Eye (tissue), 1 donor: Measurements from ENCODE around the gene CSMD2.

Experiments
- DNase-seq: peaks from one replicate; pipeline ENCODE4 v3.0.0-alpha.2; 2015

Gene CSMD2

DNA sequence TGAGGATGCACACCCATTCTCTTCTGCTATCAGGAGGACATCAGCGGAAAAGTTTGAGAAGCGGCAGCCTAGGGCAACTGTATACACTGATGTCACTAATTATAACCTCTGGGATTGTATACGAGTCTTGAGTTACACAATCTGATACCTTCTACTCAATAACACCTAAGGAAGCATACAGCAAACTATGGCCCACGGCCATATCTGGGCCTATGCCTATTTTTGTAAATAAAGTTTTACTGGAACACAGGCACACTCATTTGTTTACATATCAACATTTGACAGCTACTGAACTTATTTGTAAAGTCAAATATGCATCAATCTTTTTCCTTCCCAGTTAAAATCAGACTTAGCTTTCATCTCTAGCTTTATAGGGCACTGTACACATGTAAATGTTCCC, 505.4 kb downstream of the CSMD2 start:
- DNase-seq: no peak

DNA sequence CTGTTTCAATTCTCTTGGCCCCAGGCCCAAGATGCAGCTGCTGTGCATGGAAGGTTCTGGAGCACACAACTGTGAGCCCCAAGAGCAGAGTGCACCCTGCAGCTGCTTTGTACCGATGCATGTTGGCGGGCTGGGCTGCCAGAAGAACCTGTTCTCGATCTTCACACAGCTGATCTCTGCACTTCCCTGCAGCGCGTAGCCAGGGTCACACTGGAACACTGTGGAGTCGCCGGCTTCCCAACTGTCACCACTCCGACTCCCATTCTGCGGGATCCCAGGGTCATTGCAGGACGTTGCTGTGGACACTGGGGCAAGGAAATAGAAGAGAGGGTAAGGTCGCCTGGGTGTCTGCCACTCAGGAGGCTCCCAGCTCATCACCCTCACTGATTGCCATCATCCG, 507.2 kb downstream of the CSMD2 start:
- no peak for DNase-seq

DNA sequence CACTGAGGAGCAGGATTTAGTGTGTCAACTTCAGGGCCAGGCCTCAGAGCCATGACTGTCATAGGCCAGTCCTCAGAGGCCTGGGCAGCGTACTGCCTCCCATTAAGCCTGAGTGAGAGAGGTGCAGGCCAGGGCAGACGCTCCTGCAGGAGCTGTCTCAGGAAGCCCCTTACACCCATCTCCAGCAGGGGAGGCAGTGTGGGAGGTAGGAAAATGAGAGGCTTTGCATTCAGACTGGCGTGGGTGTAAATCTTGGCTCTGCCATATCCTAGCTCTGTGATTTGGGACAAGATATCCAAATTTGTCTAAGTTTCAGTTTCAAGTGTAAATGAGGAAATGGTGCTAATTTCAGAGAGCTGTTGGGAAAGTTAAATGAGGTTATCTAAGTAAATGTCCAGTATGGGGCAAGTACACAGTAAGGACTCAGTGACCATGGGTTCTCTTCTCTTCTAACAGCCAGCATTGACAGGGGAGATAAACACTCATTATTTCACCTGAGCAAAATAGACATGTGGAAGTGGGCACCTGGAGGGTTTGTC, 508.5 kb downstream of the CSMD2 start:
- DNase-seq: no peak

DNA sequence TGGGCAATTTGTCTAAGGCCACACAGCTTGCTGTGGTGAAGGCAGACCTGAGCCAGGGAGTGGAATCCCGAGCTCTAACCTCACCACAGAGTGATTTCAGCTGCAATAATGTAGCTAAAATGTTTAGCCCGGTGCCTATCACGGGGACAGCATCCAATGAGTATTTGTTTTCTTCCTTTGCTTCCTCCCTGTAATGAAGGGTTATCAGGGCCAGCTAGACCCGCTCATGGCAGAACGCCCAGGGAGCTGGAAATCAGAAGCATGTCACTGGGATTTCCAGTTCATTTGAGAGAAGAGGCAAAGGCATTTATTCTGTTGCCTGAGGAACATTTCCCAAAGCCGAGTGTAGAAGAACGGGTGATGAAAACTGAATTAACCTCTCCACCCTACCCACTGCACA, 509.5 kb downstream of the CSMD2 start:
- no peak for DNase-seq

DNA sequence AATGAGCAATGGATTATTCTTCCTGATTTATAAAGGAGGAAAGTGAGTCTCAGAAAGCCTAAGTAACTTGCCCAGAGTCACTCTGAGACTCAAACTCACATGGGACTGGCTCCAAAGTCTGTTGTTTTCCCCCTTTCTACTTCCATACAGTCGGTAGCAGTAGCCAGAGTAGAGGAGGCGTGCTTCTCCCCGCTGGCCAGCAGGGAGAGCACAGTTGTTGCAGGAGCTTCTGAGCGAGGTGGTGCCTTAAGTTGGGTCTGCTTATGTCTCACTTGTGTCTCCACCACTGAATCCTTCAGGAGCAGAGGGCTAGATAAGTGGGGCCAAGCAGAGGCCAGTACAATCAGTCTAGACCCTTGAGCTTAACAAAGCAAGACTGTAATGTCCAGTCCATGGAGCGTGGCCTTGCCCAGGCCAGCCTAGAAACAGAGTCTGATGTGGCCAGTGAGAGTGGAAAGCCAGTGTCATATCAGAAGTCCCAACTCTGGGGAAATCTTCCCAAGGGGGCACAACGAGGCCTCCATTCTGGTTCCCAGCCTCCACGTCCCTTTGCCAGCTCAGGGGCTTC, 510.7 kb downstream of the CSMD2 start:
- peak; percentile 31 for DNase-seq

DNA sequence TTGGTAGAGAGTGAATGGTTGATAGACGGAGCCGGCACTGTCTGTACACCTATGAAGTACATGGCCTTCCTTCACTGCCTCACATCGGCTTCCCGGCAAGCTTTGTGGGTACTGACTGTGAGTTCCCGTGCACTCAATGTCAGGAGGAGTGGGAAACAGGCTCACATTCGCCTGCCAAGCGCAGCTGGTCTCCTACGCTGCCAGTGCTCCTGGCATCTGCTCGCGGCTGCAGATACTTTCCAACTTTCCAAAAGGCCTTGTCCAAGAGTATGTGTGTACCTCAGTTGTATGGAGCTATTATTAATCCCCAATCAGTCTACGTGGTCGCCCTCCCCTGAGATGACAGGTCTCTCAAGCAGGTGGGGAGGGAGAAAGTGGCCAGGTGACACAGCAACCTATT, 511.8 kb downstream of the CSMD2 start:
- DNase-seq: no peak

DNA sequence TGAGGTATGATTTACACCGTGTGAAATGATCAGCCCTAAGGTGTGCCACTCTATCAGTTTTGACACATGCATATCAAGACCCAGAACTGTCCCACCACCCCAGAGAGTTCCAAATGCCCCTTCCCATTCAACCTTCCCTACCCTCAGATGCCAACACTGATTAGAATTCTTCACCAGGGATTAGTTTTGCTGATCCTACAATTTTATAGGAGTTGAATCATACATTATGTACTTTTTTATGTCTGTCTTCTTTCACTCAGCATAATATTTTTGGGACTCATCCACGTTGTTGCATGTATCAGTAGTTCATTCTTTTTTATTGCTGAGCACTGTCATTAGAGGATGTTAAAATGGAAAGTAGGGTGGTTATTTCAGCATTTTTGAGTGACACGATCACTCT, 514.3 kb downstream of the CSMD2 start:
- no peak for DNase-seq

DNA sequence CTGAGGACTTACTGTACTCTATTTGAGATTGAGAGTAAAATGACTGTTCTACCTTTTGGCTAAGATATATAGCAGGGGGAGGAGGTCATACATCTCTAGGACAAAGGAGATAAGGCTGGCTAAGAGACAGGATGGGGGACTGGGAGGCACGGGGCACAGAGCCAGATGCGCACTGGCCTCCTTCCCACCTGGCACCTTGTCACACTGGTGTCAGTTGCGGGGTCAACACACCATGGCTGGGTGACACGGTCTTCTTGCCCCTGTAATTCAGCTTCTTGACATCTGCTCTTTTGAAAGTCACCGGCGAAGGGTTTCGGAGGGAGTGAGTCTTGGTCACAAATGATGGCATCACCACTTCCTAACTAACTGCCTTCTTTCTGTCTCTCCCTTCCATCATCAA, 515.3 kb downstream of the CSMD2 start:
- no peak for DNase-seq

DNA sequence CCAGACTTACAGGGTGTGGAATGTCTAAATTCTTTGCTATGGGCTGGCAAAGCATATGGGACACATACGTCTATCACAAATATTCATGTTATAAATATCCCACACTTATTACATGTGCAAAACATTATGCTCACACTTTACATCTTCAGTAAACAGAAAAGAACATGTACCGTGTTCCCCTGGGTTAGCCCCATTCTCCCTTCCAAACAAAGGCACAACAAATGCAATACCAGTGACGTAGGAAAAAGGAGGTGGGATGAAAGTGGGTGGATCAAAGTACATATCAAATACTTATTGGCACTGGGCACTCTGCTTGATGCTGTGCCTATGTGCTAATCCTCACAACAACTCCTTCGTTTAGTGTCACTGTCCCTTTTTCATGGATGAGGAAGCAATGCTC, 521.8 kb downstream of the CSMD2 start:
- DNase-seq: no peak

DNA sequence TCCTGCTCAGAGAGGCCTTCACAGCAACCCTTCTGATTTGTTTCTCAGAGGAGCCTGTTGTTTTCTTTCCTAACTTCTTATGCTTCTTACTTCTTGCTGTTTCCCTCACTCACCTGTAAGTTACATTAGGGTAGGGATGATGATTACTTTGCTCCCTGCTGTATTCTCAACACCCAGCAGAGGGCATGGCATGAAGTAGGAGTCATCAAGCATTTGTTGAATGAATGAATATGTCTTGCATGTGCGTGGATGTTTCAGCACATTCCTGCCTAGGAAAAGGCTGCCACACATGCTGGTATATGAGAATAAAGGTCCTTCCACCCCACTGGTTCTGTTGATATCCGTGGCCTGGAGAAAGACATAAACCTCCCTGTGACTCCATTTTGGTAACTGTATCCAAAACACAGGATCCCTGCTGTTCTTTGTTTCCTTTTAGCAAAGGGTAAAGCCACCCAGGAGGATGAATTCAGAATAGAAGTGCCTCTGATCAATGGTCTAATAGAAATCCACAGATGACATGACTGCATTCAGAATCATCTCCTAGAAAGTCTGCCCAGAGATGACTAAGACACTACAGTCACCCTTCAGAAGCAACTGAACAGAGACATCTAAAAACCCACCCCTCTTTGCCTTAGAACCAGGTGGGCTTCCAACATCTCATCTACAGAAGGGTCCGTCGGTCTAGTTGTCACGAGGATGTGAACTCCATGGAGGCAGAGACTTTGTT, 523.8 kb downstream of the CSMD2 start:
- DNase-seq: peak; percentile 37

DNA sequence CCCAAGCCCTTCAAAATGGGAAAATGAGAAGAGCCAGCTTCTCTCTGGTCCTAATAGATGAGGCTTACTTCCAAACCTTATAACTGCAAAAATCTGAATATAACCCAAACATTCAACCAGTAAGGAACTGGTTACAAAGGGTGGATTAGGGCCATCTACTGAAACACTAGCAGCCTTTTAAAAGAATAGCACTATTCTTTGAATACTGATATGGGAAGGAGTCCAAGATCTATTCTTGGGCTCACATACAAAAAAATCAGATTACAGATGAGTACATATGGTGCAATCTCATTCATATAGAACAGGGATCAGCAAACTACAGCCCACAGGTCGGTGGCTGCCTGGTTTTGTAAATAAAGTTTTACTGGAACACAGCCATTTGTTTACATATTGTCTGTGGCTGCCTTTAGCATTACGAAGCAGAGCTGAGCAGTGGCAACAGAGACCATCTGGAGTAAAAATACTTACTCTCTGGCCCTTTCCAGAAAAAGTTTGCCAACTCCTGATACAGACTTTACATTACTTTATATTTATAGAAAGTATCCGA, 524.8 kb downstream of the CSMD2 start:
- no peak for DNase-seq

DNA sequence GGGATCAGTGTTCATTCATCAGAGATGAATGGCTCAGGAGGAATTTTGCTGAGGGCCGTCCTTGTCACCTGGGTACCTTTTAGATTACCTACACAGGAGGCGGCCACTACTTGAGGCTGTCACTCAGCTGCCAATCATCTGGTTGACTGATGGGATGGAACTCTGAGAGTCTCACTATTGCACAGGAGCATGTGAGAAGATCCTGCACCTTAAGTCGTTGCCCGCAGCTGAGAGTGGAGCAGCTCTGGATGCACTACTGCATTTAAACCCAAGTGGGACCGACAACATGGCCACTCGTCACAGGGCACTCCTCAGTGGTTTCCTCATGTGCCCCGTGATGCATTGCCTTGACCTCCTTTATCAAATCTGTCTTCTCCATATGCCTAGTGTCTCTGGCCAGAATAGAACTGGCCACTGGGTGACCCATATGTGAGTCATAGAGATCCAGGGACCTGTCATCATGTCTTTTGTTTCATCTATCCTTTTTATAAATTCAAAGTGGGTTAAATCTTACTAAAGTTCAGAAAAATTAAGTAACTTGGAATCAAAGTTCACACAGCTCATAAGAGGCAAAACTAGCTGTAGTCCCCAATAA, 527.1 kb downstream of the CSMD2 start:
- no peak for DNase-seq

DNA sequence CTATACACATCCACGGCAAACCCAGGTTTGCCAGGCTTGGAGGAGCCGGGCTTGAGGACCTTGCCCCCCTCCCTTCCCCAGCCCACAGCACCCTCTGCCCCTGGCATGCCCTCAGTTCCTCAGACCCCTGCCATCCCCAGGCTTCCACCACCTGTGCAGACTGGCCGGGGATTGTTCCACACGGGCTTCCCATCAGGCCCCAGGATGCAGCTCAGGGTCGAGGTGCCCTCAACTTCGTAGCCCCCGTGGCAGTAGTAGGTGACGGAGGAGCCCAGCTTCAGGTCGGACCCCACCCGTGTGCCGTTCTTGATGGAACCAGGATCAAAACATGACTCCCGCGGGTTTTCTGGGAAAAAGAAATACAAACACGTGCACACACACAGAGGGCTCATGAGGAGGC, 528.8 kb downstream of the CSMD2 start:
- no peak for DNase-seq

DNA sequence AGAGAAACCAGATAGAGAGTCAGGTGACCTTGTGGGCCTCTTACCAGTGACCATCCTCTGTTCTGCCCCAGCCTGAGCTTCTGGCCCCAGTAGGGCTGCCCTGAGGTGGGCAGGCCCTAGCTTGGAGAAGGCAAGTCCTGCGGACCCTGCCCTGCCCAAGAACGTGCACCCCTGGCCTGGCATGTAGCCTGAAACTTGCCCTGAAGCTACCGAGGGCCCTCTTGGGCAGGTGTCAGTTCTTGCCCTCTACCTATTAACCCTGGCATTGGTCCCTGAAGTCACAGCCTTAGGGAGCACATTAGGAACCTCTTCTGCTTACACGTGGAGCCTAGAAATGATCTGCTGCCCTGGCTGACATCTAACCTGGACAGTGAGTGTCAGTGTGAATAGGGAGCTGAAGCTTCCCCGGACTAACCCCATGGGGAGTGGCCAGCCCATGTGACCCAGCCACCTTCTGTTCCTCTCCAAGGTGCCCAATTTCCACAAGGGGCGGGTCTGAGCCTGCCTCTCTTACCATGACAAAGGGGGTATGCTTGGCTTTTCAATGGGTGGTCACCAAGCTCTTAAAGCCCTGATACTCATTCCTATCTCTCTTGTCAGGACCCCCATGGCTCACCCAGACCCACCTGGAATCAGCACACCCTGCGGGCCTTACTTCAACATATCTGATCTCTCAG, 529.6 kb downstream of the CSMD2 start:
- no peak for DNase-seq

DNA sequence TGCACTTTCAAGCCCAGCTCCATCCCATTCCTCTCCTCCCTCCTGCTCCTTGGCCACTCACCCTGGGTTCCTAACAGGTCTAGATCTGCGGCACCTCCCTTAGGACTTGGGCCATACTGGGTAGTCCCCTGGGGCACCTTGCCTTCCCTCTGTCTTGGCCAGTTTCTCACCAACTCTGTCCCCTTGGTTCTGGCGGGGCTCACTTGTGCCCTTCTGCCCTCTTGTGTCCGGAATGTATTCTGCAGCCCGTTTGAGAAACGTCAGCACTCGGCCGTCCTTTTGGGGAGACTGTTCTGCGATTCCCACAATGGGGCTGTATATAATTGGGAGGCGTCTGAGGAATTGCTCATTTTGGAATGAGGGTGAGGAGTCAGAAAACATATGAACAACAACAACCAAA, 530.2 kb downstream of the CSMD2 start:
- DNase-seq: peak; percentile 72

DNA sequence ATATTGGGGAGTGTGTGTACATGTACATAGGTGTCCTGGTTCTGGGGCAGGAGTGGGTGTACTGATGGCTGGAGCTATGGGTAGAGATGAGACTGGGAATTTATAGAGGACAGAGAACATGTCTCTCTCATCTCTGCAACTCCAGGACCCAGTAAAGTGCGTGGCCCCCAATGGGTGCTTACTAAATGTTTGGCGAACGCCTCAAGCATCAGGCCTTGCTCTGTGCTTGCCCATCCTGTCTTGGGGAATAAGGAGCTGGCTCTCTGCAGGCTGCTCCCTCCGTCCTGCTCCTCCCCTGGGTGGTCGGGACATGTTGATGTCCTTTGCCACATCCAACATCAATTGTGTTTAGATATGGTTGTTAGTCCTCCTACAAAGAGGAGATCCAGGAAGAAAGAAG, 530.9 kb downstream of the CSMD2 start:
- no peak for DNase-seq

DNA sequence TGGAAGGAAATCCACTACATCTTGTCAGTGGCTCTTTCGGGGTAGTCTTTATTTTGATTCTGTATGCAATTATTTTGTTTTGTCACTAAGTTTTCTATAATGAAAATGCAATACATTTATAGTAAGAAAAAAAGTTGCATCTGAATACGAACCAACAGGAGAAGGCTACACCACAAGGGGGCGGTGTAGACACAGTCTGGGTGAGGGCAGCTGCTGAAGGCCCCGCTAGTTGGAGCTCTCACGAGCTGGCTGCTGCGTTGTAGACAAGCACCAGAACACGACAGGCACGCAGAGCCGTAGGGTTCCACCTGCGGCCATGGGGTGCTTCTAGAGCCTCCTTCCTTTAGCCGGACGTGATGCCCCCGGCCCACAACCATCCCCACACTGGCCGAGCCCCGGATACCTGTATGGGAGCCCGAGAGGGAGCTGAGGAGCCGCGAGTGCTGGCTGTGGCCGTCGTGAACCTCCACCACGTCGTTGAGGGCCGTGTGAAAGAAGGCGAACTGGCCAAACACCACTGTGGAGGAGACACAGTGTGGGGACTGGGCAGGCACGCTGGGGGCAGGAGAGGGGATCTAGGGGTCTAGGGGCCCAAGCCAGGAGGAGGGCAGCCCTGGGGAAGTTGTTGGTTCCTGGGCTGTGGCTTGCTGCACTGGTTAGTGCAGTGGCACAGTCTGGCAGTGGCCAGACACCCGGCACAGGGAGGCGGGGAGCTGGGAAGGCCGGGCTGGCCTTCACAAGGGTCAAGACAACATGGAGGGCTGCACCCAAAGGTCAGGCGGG, 531.8 kb downstream of the CSMD2 start:
- peak; percentile 95 for DNase-seq

DNA sequence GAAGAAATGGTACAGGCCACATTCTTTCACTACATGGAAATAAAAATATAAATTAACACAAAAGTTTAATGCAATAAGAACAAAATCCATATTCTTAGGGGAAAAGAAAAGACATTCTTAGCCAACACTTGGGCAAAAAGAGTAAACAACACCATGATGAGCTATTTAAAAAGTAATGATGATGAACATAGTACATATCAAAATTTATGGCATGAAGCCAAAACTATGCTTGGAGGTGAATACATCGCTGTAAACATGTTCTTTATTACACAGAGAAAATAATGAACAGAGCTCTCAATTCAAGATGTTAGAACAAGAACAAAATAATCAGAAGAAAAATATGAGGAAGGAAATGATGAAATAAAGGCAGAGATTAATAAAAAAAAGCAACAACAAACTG, 534.3 kb downstream of the CSMD2 start:
- no peak for DNase-seq

DNA sequence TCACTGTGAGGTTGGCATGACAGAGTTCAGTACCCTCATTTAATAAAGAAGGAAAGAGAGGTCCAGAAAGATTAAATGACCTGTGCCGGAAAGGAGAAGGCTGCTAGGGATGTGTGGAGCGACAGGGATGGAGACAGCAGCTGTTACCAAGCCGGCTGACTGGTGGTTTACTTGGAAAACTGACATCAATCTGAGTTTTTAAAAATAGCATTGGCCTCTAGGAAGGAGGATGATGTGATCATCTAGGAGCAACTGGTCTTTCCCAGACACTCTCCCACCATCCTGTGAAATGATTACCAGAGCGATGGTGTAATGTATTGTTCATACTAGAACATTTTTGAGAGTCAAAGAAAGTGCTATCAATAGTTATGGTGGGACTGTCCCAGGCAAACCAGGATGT, 538.2 kb downstream of the CSMD2 start:
- DNase-seq: no peak

DNA sequence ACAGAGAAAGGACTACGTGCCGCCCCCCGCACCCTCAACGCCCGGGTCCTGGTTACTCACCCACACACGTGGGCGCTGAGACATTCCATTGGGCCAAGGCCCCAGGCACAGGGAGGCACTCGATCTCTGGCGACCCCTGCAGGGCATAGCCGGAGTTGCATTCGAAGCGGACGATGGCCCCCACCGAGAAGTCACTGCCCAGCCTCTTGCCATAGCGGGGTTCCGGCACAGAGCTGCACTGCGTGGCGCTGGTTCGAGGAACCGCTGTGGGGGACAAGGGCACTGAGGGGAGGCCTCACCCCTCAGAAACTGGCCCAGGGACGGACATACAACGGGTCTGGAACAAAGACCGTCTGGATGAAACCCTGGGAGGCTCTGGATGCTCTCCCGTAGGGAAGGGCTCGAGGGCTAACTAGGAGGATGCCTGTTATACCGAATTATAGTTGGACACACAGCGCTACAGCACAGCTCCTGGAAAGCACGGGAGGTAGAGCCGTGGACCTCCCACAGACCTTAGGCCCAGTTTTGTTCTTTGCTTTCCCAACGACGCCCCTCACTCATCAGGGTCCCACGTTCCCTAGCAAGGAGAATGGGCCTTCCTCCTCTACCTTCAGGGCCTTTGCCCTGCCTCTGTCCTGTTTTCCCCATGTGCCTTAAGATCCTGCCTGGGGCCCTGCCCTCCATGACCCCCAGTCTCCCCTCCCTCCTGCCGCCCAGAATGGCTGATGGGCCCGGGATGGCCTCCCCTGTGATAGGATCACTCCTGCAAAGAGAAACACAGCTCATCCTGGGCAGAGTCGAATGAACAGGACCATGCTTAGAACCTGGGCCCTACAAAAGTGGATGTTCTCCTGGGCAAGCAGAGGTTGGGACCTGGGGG, 539.8 kb downstream of the CSMD2 start:
- no peak for DNase-seq

DNA sequence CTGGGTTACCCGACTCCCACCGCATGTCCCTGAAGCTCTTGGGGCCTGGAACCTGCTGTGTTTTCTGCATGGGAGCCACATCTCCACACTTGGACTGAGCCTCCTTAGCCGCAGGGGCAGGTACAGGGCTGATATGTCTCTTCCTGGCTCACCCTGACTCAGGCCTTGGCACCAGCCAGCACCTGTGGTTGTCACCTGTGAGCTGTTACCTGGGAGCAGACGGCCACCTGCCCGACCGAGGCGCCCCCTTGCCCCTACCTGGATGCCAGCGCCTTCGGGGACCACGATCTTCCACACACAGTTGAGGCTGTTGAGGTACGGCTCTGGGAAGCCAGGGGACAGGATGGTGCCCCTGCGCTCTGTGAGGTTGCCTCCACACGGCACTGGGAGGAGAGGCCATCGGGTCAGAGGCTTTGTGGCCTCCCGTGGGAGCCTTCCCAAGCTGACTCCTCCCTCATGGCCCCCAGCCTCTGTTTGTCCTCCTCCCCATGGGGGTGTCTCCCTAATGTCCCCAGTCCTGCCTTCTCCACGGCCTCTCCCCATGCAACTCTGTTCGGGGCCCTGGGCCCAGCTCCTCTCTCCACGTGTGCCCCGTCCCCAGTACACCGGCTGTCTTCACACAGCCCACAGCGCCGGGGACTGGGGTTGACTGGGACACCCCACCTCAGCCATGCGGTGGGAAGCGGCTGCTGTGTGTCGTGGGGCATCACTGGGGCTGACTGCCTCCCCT, 540.6 kb downstream of the CSMD2 start:
- no peak for DNase-seq
